Body of pancreas (tissue), 4 donors: ENCODE results near the gene ERCC5. TPM values are rescaled to one million over a fixed set of nuclear protein-coding genes. Genes with fewer than 3 reads are reported as not detected.

Experiments used
- ATAC-seq: fragments of 150-250 bp; one replicate; pipeline ENCODE4 v1.9.1; 2016
- DNase-seq, 4 donors: peaks; one replicate each; pipeline ENCODE4 v3.0.0-alpha.2; 2019
- H3K27ac ChIP-seq, 4 donors: fragments of 200-600 bp; sonication (generic); 1 replicate in 3 of 4; 2 replicates in 1 of 4; pipeline versions ENCODE4 v1.5.1 to v1.6.1; 2016 to 2019; ENCODE audit warnings: mild to moderate bottlenecking in 1 of 4, mixed read lengths in 1 of 4, moderate library complexity in 1 of 4
- H3K27me3 ChIP-seq, 2 donors: fragments of 200-600 bp; sonication (generic); one replicate each; pipeline ENCODE4 v1.6.0; 2016; ENCODE audit warnings: mild to moderate bottlenecking in 1 of 2
- H3K36me3 ChIP-seq, 2 donors: fragments of 200-600 bp; sonication (generic); replicated peaks in 1 of 2; 2 replicates each; pipeline ENCODE4 v1.5.1; 2016; ENCODE audit warnings: low read depth in 2 of 2; ENCODE audit not compliant: insufficient read depth in 1 of 2
- H3K4me1 ChIP-seq: fragments of 200-600 bp; sonication (generic); one replicate; pipeline ENCODE4 v1.6.0; 2016
- H3K4me3 ChIP-seq, 2 donors: fragments of 200-600 bp; sonication (generic); 1 replicate in 1 of 2; 2 replicates in 1 of 2; pipeline ENCODE4 v1.5.1; 2016 to 2019
- H3K9me3 ChIP-seq, 3 donors: fragments of 200-600 bp; sonication (generic); 1 replicate in 2 of 3; 2 replicates in 1 of 3; pipeline ENCODE4 v1.5.1; 2016
- POLR2A ChIP-seq, 3 donors: fragments of 450-650 bp; IDR thresholded peaks; one replicate each; pipeline ENCODE4 v1.6.1; 2016; ENCODE audit warnings: antibody characterized with exemption in 3 of 3, mild to moderate bottlenecking in 2 of 3
- WGBS, 2 donors: methylation state at CpG; one replicate each; pipeline ENCODE4 v1.1.5; 2017; 5-methylcytosine and 5-hydroxymethylcytosine counted together
- intact Hi-C: fragments of 100-400 bp; cut with DNase I; formaldehyde crosslinking; loops from one replicate; pipeline ENCODE4 v1.15.1; 2023
- total RNA-seq, 2 donors: library from RNA; depleted of rRNA; stranded (reverse); fragments of >200 nt; gene quantifications; one replicate each; pipeline ENCODE4 v1.1.0, GENCODE V29; 2016
- TF ChIP-seq, protein P1 (sequence below), 7 experiments: fragments of 450-650 bp in 4 of 7; fragments of 200-600 bp in 3 of 7; sonication (generic) in 3 of 7; IDR thresholded peaks; one replicate each; pipeline ENCODE4 v1.5.1; 2016 to 2019; ENCODE audit warnings: antibody characterized with exemption in 7 of 7

The ERCC5 gene
- total RNA-seq, 2 donors from 2014 or later, result 31.9 to 42.8 TPM

DNA sequence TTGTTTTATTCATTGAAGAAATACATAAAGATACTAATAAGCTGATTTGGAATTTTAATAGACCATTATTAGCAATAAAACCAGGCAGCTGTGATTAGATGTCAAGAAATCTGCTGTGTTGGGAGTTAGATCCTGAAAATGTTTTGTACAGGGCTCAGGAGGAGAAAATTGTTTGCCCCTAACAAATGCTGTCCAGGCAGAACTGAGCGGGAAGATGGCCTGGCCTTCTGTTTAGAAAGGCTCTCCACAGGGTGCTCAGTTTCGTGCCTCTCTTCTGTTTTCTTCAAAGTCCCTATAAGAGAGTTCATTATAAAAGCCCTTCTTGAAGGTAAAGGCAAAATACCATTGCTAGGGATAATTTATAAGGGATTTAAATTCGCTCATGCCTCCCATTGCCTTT lies 64.1 kb downstream of the ERCC5 start:
- 73 to 82% methylated on average over 3 of the region's 3 CpGs for WGBS, 2 donors
- Histone ChIP-seq H3K36me3 (no peaks in the 10 kb centered on the region), H3K4me3 (no peak overlapping the region), H3K4me1 (no peaks in the 10 kb centered on the region), H3K27ac (no peak overlapping the region), H3K27me3 (no peaks in the 10 kb centered on the region), H3K9me3 (no peaks in the 10 kb centered on the region)
- intact Hi-C loops, result loop anchor here (10.0 kb wide), 1 partner anchor 235 kb away; no protein-coding TSS in a partner anchor
- TF ChIP-seq, protein P1, sequence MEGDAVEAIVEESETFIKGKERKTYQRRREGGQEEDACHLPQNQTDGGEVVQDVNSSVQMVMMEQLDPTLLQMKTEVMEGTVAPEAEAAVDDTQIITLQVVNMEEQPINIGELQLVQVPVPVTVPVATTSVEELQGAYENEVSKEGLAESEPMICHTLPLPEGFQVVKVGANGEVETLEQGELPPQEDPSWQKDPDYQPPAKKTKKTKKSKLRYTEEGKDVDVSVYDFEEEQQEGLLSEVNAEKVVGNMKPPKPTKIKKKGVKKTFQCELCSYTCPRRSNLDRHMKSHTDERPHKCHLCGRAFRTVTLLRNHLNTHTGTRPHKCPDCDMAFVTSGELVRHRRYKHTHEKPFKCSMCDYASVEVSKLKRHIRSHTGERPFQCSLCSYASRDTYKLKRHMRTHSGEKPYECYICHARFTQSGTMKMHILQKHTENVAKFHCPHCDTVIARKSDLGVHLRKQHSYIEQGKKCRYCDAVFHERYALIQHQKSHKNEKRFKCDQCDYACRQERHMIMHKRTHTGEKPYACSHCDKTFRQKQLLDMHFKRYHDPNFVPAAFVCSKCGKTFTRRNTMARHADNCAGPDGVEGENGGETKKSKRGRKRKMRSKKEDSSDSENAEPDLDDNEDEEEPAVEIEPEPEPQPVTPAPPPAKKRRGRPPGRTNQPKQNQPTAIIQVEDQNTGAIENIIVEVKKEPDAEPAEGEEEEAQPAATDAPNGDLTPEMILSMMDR (IDR thresholded peaks at IDR 0.05), result no peak
- TF ChIP-seq POLR2A (IDR thresholded peaks at IDR 0.05), result no peak
- no peak for ATAC-seq
- DNase-seq, result no peak

- ATAC-seq, result no peak
- no peaks in the 10 kb centered on the region for H3K36me3 ChIP-seq
These were observed 65.5 kb downstream of the ERCC5 start for GRCh38 chr13:102911336-102911735.

DNA sequence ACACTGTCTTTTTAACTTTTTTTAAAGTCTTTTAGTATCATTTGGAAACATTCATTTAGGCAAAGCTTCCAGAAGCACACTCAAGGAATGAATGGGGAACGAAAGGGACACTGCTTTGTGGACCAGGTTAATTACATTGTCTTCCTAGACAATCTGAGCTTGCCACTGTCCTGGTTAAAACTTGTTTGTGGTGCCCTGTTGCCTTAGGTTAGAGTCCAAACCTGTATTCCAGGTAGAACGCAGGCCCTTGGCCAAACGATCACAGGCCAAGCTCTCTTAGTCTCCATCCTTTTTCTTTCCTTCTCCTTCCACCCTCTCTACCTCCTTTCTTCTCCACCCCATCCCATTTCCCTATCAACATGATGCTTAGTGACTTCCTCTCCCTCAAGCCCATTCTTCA lies 66.8 kb downstream of the ERCC5 start:
- DNase-seq (no peak), ATAC-seq (no peak)
- Histone ChIP-seq H3K9me3 (no peaks in the 10 kb centered on the region), H3K36me3 (no peaks in the 10 kb centered on the region), H3K4me3 (no peak overlapping the region), H3K4me1 (no peaks in the 10 kb centered on the region), H3K27ac (no peak overlapping the region), H3K27me3 (no peaks in the 10 kb centered on the region)
- intact Hi-C loops, result loop anchor here (10.0 kb wide), 1 partner anchor 232 kb away; no protein-coding TSS in a partner anchor
- no peak for TF ChIP-seq POLR2A (IDR thresholded peaks at IDR 0.05)
- TF ChIP-seq, protein P1 (IDR thresholded peaks at IDR 0.05), result no peak
- 60 to 67% methylated on average over 3 of the region's 3 CpGs for WGBS, 2 donors

More at GRCh38 chr13:102911336-102911735, 65.5 kb downstream of the ERCC5 start:
- Histone ChIP-seq H3K9me3 (no peaks in the 10 kb centered on the region), H3K27me3 (no peaks in the 10 kb centered on the region), H3K4me3 (no peak overlapping the region), H3K27ac (no peak overlapping the region), H3K4me1 (no peaks in the 10 kb centered on the region)
- WGBS, 2 donors, result 48 to 57% methylated on average over 6 of the region's 6 CpGs
- no peak for TF ChIP-seq POLR2A (IDR thresholded peaks at IDR 0.05)
- TF ChIP-seq, protein P1 (IDR thresholded peaks at IDR 0.05), result no peak
- no peak for DNase-seq
- intact Hi-C loops, result loop anchor here (10.0 kb wide), 1 partner anchor 233 kb away; no protein-coding TSS in a partner anchor

- Histone ChIP-seq H3K4me1 (no peaks in the 10 kb centered on the region), H3K4me3 (no peak overlapping the region), H3K36me3 (no peaks in the 10 kb centered on the region), H3K9me3 (no peaks in the 10 kb centered on the region), H3K27ac (no peak overlapping the region), H3K27me3 (no peaks in the 10 kb centered on the region)
- no peak for ATAC-seq
- 35 to 47% methylated on average over 7 of the region's 7 CpGs for WGBS, 2 donors
- intact Hi-C loops, result loop anchor here (10.0 kb wide), 1 partner anchor 231 kb away; no protein-coding TSS in a partner anchor
- peak in 2 of 4 donors; percentile 8 to 15 for DNase-seq
- TF ChIP-seq POLR2A (IDR thresholded peaks at IDR 0.05), result no peak
- TF ChIP-seq, protein P1 (IDR thresholded peaks at IDR 0.05), result no peak
These were observed 68.1 kb downstream of the ERCC5 start for GRCh38 chr13:102913914-102914313.

DNA sequence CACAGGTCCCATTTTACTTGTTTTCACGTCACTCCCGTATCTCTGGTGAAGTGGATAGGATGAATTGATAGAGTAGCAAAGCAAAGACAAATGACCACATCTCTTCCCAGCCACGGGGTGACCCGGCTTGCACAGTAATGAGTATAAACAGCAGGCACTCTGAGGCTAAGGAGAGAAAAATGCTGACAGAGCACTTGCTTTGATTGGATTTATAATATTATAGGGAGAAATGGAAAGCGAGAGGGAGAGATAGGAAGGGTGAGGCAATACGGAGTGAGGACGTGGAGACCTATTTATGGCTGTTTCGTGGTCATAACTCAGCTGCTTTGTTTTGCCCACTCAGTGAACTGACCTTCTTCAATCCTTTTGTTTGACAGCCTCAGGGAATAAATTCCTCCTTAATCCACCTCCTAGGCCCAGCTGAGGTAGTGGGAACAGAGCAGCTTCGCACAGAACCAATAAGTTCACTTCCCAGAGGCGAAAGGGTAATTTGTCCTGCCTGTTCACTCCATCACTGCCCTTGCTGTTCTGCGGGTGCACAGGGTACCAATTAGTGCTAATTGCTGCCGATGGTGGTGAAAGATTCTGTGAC lies 68.6 kb downstream of the ERCC5 start:
- ATAC-seq (no peak), DNase-seq (no peak)
- Histone ChIP-seq H3K27ac (no peak overlapping the region), H3K36me3 (no peaks in the 10 kb centered on the region), H3K27me3 (no peaks in the 10 kb centered on the region), H3K9me3 (no peaks in the 10 kb centered on the region), H3K4me3 (no peak overlapping the region), H3K4me1 (no peaks in the 10 kb centered on the region)
- no peak for TF ChIP-seq POLR2A (IDR thresholded peaks at IDR 0.05)
- TF ChIP-seq, protein P1 (IDR thresholded peaks at IDR 0.05), result no peak
- intact Hi-C loops, result loop anchor here (10.0 kb wide), 1 partner anchor 230 kb away; no protein-coding TSS in a partner anchor
- 56 to 61% methylated on average over 12 of the region's 12 CpGs for WGBS, 2 donors
